Measurements from ENCODE around the gene ZNF619. TPM values are rescaled to one million over a fixed set of nuclear protein-coding genes. Genes with fewer than 3 reads are reported as not detected.

ZNF619 gene
- total RNA-seq, 4 donors from 2014 or later: 8.2 to 10.2 (median 9.7) TPM

DNA sequence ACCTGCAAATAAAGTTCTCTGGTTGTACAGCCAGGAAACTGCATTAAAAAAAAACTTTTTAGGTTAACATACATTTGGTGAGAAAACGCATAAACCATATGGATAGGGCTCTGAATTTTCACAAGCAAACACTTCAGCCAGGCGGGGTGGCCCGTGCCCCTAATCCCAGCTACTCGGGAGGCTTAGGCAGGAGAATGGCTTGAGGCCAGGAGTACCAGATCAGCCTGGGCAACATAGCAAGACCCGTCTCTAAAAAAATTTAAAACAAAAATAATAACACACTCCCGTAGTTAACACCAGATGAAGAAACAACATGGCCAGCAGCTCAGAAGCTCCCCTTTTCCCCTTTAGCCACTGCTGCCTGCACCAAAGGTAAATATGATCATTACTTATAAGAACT lies 23.0 kb upstream of the ZNF619 start:
- TF ChIP-seq, protein P1, sequence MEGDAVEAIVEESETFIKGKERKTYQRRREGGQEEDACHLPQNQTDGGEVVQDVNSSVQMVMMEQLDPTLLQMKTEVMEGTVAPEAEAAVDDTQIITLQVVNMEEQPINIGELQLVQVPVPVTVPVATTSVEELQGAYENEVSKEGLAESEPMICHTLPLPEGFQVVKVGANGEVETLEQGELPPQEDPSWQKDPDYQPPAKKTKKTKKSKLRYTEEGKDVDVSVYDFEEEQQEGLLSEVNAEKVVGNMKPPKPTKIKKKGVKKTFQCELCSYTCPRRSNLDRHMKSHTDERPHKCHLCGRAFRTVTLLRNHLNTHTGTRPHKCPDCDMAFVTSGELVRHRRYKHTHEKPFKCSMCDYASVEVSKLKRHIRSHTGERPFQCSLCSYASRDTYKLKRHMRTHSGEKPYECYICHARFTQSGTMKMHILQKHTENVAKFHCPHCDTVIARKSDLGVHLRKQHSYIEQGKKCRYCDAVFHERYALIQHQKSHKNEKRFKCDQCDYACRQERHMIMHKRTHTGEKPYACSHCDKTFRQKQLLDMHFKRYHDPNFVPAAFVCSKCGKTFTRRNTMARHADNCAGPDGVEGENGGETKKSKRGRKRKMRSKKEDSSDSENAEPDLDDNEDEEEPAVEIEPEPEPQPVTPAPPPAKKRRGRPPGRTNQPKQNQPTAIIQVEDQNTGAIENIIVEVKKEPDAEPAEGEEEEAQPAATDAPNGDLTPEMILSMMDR (IDR thresholded peaks at IDR 0.05): no peak
- TF ChIP-seq POLR2A (IDR thresholded peaks at IDR 0.05): no peak
- peaks cover 5 to 6% of the 10 kb centered on the region in 2 donors for H3K36me3 ChIP-seq
- peaks cover 10 to 24% of the 10 kb centered on the region in 2 donors for H3K4me1 ChIP-seq
- DNase-seq: no peak
- WGBS, 2 donors: 37 to 44% methylated on average over 6 of the region's 6 CpGs
- H3K9me3 ChIP-seq: no peaks in the 10 kb centered on the region
- intact Hi-C loops (cut with DNase I): no loop called here
- no peak overlapping the region for H3K27ac ChIP-seq
- H3K27me3 ChIP-seq: no peaks in the 10 kb centered on the region
- no peak overlapping the region for H3K4me3 ChIP-seq (replicated peaks in 1 of 3)

DNA sequence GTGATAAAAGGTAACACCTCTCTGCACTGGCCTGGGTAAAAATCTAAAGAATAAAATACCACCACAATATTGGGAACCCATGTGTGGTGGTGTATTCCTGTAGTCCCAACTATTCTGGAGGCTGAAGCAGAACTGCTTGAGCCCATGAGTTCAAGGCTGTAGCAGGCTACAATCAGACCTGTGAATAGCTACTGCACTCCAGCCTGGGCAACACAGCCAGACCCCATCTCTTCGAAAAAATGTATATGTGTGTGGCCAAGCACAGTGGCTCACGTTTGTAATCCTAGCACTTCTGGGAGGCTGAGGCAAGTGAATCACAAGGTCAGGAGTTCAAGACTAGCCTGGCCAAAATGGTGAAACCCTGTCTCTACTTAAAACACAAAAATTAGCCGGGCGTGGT lies 21.6 kb upstream of the ZNF619 start:
- no peaks in the 10 kb centered on the region for H3K27me3 ChIP-seq
- H3K4me3 ChIP-seq (replicated peaks in 1 of 3): no peak overlapping the region
- H3K4me1 ChIP-seq: peaks cover 10 to 24% of the 10 kb centered on the region in 2 donors
- no peaks in the 10 kb centered on the region for H3K9me3 ChIP-seq
- WGBS, 2 donors: 89 to 95% methylated on average over 4 of the region's 4 CpGs
- no peak for TF ChIP-seq POLR2A (IDR thresholded peaks at IDR 0.05)
- TF ChIP-seq, protein P1 (IDR thresholded peaks at IDR 0.05): no peak
- no peak overlapping the region for H3K27ac ChIP-seq
- H3K36me3 ChIP-seq: peaks cover 12 to 13% of the 10 kb centered on the region in 2 donors
- no peak for DNase-seq
- intact Hi-C loops (cut with DNase I): no loop called here

DNA sequence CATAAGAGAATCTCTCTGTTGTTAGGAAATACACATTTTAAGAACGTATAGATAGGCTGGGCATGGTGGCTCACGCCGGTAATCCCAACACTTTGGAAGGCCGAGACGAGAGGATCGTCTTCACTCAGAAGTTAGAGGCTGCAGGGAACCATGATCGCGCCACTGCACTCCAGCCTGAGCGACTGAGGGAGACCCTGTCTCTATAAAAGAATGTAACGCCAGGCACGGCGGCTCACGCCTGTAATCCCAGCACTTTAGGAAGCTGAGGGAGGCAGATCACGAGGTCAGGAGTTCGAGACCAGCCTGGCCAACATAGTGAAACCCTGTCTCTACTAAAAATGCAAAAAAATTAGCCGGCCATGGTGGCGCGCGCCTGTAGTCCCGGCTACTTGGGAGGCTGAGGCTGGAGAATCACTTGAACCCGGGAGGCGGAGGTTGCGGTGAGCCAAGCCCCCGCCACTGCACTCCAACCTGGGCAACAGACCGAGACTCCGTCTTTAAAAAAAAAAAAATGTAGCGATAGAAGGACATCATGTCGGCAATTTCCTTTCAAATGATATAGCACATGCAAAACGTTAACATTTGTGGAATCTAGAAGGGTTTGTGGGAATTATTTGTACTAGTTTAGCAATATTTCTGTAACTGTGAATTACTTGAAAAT lies 20.5 kb upstream of the ZNF619 start:
- Histone ChIP-seq H3K4me3 (replicated peaks in 1 of 3) (peak overlapping the region in 2 of 3 donors; percentile 26 to 86), H3K27ac (peak overlapping the region; percentile 68 to 93 (median 87)), H3K9me3 (no peaks in the 10 kb centered on the region), H3K27me3 (no peaks in the 10 kb centered on the region), H3K36me3 (peaks cover 18 to 24% of the 10 kb centered on the region in 2 donors), H3K4me1 (peaks cover 10 to 24% of the 10 kb centered on the region in 2 donors)
- intact Hi-C loops (cut with DNase I): no loop called here
- TF ChIP-seq, protein P1 (IDR thresholded peaks at IDR 0.05): no peak
- TF ChIP-seq POLR2A (IDR thresholded peaks at IDR 0.05): no peak
- no peak for DNase-seq
- WGBS, 2 donors: 51 to 54% methylated on average over 29 of the region's 29 CpGs

DNA sequence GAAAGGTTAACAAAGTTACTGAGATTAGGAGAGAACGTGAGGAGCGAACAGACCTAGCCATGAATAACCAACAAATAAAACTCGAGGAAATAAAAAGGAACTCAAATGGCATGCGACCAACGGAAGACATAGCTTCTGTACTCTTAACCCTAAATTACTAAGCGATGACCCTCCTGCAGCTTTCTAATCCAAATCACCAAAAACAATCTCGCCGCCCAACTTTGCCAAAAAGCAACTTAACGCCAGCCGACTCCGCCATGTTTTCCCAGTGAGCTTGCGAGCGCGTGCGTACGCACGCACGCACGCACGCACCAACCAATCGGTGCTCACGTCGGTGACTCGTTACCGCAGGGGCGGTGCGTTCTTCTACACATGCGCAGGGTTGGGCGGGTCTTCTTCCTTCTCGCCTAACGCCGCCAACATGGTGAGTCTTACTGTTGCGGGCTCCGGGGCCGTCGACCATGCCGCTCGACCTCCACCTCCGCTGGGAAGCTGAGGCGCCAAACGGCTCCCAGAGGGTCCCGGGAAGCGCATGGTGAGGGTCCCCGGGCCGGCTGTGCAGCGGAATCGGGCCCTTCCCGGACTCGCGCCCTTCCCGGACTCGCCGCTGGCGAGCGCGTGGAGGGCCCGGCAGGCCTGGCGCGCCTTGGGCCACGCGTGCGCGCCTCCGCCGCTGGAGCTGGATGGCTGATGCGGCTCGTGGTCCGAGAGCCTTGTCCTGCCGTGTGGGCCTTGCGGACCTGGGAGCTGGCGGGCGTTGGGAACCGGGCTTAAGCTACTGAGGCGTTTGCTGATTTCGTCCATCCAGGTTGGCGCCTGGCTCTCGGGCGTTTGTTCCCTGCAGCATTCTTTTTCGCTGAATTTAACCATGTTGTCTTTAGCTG lies 19.7 kb upstream of the ZNF619 start, which contains the start of gene RPL14:
TSS of gene RPL14 (plus strand) at position 400 of the 884 bp plus-strand sequence. CDS start at position 533, 133 bp downstream.
- Histone ChIP-seq H3K27me3 (no peaks in the 10 kb centered on the region), H3K27ac (peak within 1 kb of the TSS; percentile 68 to 93 (median 87)), H3K36me3 (peaks cover 25 to 31% of the 10 kb centered on the region in 2 donors), H3K9me3 (no peaks in the 10 kb centered on the region), H3K4me1 (peaks cover 10 to 22% of the 10 kb centered on the region in 2 donors), H3K4me3 (replicated peaks in 1 of 3) (peak within 1 kb of the TSS; percentile 59 to 86 (median 81))
- intact Hi-C loops (cut with DNase I): no loop called here
- peak; percentile 70 to 96 for TF ChIP-seq POLR2A (IDR thresholded peaks at IDR 0.05)
- TF ChIP-seq, protein P1 (IDR thresholded peaks at IDR 0.05): peak in 1 of 6 experiments; percentile 24
- DNase-seq: peak; percentile 97
- 0% methylated on average over 17 to 39 of the region's 79 CpGs for WGBS, 2 donors

Measured in thyroid gland (tissue), 4 donors.